ENCODE measurements around the gene VCY.
"Not testable (repeated sequence)": the region's sequence is repeated elsewhere in the genome, so short reads cannot be mapped to it uniquely, and the experiment has no call there.

Gene VCY

DNA sequence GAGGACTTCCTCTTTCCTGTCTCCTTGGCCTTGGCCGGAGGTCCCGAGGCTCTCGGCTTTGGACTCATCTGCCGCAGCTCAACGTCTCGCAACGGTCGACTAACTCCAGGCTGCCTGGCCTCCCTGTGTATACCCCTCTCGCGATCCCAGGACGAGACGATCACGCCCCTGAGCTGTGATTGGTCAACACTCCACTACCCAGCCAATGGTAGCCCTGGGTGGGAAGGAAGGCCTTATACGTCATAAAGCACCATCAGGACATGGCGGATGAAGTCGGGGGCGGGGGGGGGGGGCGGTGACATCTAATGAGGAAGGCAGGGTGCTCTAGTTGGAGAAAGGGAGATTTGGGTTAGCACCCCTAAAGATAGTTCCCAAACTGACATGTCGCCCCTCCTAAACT lies at the start of gene VCY:
VCY (minus strand) TSS at position 101 of the 400 bp plus-strand sequence; CDS start at position 68, 33 bp downstream.
- not testable (repeated sequence) for DNase-seq (ENCODE audit: low read depth in 2 of 2); H3K4me3 ChIP-seq (replicated peaks in 1 of 2; ENCODE audit: low read depth in 2 of 2, low read length in 2 of 2)

DNA sequence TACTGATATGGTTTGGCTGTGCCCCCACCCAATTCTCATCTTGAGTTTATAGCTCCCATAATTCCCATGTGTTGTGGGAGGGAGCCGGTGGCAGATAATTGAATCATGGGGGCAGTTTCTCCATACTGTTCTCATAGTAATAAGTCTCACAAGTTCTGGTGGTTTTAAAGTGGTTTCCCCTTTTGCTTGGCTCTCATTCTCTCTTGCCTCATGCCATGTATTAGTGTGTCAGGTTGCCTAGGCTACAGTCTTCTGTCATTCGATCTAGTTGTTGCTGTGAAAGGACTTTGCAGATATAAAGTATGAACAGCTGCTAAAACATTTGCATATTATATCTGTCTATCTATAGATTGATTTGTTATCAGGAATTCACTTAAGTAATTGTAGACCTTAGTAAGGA lies 44.1 kb upstream of the VCY start:
- DNase-seq (ENCODE audit: low read depth in 2 of 2); H3K4me3 ChIP-seq (replicated peaks in 1 of 2; ENCODE audit: low read depth in 2 of 2, low read length in 2 of 2): not testable (repeated sequence)

DNA sequence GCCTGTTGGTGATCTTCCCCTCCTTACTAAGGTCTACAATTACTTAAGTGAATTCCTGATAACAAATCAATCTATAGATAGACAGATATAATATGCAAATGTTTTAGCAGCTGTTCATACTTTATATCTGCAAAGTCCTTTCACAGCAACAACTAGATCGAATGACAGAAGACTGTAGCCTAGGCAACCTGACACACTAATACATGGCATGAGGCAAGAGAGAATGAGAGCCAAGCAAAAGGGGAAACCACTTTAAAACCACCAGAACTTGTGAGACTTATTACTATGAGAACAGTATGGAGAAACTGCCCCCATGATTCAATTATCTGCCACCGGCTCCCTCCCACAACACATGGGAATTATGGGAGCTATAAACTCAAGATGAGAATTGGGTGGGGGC lies 25.6 kb upstream of the VCY start:
- DNase-seq (ENCODE audit: low read depth in 2 of 2); H3K4me3 ChIP-seq (replicated peaks in 1 of 2; ENCODE audit: low read depth in 2 of 2, low read length in 2 of 2): not testable (repeated sequence)

DNA sequence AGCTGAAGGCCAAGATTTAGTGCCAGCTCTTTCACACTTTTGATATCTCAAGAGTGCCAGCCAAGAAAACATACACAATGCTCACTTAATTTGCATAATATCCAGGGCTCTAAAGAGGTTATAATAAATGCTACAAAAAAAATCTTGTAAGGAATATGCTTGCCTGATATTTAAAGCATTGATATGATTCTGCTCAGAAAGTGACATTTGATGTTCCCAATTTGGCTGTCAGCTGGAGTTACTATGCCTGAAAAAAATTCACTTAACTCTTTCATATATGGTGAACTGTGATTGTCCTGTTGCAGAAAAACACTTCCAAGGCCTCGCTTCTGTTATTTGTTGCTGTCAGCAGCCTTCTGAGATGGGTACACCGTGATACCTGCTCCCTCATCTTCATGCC lies 43.9 kb downstream of the VCY start:
- DNase-seq (ENCODE audit: low read depth in 2 of 2); H3K4me3 ChIP-seq (replicated peaks in 1 of 2; ENCODE audit: low read depth in 2 of 2, low read length in 2 of 2): not testable (repeated sequence)
